ENCODE results near the gene TEX36. TPM values are rescaled to one million over a fixed set of nuclear protein-coding genes. Genes with fewer than 3 reads are reported as not detected.

TEX36 gene
- total and polyA plus RNA-seq, 9 of the 15 experiments (the other 6 are each of a cell fraction or from before 2014, with no cell fraction given): 0.10 to 0.82 (median 0.15) TPM; not detected in 6

DNA sequence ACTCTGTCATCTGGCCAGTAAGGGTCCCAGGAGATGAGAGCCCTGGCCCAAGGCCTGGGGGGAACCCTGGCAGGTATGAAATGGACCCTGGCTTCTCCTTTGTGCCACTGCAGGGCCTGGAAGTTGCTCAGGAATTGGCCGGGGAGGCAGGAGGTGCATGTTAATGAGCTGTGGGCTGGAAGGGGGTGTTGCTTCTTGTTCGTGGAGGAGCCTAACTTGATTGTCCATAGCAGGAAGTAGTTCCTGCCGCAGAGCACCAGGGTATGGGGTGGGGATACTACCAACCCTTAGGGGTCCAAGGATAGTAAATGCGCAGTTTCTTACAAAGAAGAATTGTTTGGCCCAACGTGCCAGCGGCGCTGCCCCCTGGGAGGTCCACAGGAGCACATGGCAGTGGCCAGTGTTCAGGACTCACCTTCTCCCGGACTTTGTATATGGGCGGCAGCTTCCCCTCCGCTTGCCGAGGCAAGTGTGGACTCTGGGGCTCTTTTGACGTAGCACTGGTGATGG is 21.5 kb downstream of the TEX36 start:
- no peak for FAIRE-seq
- TF ChIP-seq, protein P1, sequence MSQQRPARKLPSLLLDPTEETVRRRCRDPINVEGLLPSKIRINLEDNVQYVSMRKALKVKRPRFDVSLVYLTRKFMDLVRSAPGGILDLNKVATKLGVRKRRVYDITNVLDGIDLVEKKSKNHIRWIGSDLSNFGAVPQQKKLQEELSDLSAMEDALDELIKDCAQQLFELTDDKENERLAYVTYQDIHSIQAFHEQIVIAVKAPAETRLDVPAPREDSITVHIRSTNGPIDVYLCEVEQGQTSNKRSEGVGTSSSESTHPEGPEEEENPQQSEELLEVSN (IDR thresholded peaks at IDR 0.05; ENCODE audit: borderline replicate concordance in 1 of 2, extremely low read depth in 1 of 2, insufficient read depth in 1 of 2, insufficient read length in 1 of 2, low read depth in 1 of 2, low read length in 1 of 2, poor library complexity in 1 of 2, severe bottlenecking in 1 of 2): peak in 1 of 2 experiments; percentile 21
- TF ChIP-seq HDAC1 (IDR thresholded peaks at IDR 0.05): no peak
- BruUV-seq (replicated peaks): no TSS peak

DNA sequence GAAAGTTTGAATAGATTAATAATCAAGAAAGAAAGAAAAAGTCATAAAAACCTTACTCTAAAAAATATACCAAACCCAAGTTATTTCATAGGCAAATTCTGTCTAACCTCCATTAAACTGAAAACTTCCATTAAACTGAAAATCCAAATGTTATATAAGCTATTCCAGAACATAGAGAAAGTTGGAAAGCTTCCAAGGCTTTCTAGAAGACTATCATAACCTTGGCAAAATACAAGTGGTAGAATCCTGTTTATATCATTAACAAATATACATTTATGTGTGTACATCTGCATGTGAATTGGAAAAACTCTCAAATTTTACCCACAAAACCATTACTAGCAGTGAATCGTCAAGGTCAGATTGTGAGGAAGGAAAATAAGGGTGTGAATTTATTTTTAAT is 23.9 kb downstream of the TEX36 start:
- no TSS peak for BruUV-seq (replicated peaks)
- H3K9me3 ChIP-seq (replicated peaks; ENCODE audit: control insufficient read depth, insufficient read depth, low read depth, low read length): no peaks in the 10 kb centered on the region
- in situ Hi-C loops (cut with MboI): no loop called here
- ChIA-PET CTCF (ENCODE audit: low intra/inter-chr PET ratio) (no interaction called here), POLR2A (no interaction called here)
- FAIRE-seq (no peak), DNase-seq (ENCODE audit: extremely low read depth in 1 of 4, low spot score in 3 of 4) (no peak), ATAC-seq (no peak)
- no peak overlapping the region for H3K9ac ChIP-seq (ENCODE audit: insufficient read depth in 1 of 2, low read depth in 2 of 2, low read length in 2 of 2)
- H3K4me3 ChIP-seq: no peak overlapping the region
- H3K27ac ChIP-seq (ENCODE audit: extremely low read depth, low read depth, low read length): no peak overlapping the region
- intact Hi-C loops (cut with micrococcal nuclease): no loop called here
- no peaks in the 10 kb centered on the region for H3K36me3 ChIP-seq (ENCODE audit: control insufficient read depth, insufficient read depth, low read length)
- TF ChIP-seq ZBED1 (IDR thresholded peaks at IDR 0.05): no peak
- TF ChIP-seq, protein P2, sequence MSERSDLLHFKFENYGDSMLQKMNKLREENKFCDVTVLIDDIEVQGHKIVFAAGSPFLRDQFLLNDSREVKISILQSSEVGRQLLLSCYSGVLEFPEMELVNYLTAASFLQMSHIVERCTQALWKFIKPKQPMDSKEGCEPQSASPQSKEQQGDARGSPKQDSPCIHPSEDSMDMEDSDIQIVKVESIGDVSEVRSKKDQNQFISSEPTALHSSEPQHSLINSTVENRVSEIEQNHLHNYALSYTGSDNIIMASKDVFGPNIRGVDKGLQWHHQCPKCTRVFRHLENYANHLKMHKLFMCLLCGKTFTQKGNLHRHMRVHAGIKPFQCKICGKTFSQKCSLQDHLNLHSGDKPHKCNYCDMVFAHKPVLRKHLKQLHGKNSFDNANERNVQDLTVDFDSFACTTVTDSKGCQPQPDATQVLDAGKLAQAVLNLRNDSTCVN (CRISPR knock-in tag; IDR thresholded peaks at IDR 0.05): no peak
- H3K9me1 ChIP-seq (ENCODE audit: control insufficient read depth, insufficient read depth, low read length): no peaks in the 10 kb centered on the region
- H3K4me2 ChIP-seq (ENCODE audit: insufficient read depth, low read length): no peak overlapping the region
- no peaks in the 10 kb centered on the region for H3K79me2 ChIP-seq (ENCODE audit: control insufficient read depth, insufficient read depth, low read length)
- H2AFZ ChIP-seq (ENCODE audit: low read depth, low read length): no peak overlapping the region
- 21% methylated on average over 1 of the region's 1 CpG for WGBS (ENCODE audit: insufficient coverage, low coverage, missing lambda C conversion rate)
- H3K27me3 ChIP-seq (ENCODE audit: control insufficient read depth in 2 of 2, insufficient read depth in 2 of 2, low read length in 2 of 2): no peaks in the 10 kb centered on the region
- H4K20me1 ChIP-seq (replicated peaks; ENCODE audit: control insufficient read depth, insufficient read depth, low read length): no peaks in the 10 kb centered on the region
- peaks cover 10 to 19% of the 10 kb centered on the region in 2 experiments; a peak in 3 of 5 replicates for H3K4me1 ChIP-seq (replicated peaks in 1 of 2; ENCODE audit: control insufficient read depth in 2 of 2, insufficient read depth in 2 of 2, low read length in 2 of 2)

More for the DNA sequence above, 21.5 kb downstream of the TEX36 start:
- DNase-seq (ENCODE audit: extremely low read depth in 1 of 4, low spot score in 3 of 4) (no peak), ATAC-seq (peak; percentile 25)
- Histone ChIP-seq H3K4me2 (ENCODE audit: insufficient read depth, low read length) (peak overlapping the region; percentile 45; the same call in 1 of the 2 replicates), H3K4me3 (no peak overlapping the region), H3K4me1 (replicated peaks in 1 of 2; ENCODE audit: control insufficient read depth in 2 of 2, insufficient read depth in 2 of 2, low read length in 2 of 2) (peaks cover 10 to 19% of the 10 kb centered on the region in 2 experiments; a peak in 3 of 5 replicates), H3K36me3 (ENCODE audit: control insufficient read depth, insufficient read depth, low read length) (no peaks in the 10 kb centered on the region), H2AFZ (ENCODE audit: low read depth, low read length) (peak overlapping the region; percentile 87), H3K9me1 (ENCODE audit: control insufficient read depth, insufficient read depth, low read length) (no peaks in the 10 kb centered on the region), H3K79me2 (ENCODE audit: control insufficient read depth, insufficient read depth, low read length) (no peaks in the 10 kb centered on the region), H3K9ac (ENCODE audit: insufficient read depth in 1 of 2, low read depth in 2 of 2, low read length in 2 of 2) (peak overlapping the region in 1 of 2 experiments; percentile 22; a peak in 1 of 4 replicates), H3K9me3 (replicated peaks; ENCODE audit: control insufficient read depth, insufficient read depth, low read depth, low read length) (no peaks in the 10 kb centered on the region), H3K27me3 (ENCODE audit: control insufficient read depth in 2 of 2, insufficient read depth in 2 of 2, low read length in 2 of 2) (no peaks in the 10 kb centered on the region), H4K20me1 (replicated peaks; ENCODE audit: control insufficient read depth, insufficient read depth, low read length) (no peaks in the 10 kb centered on the region), H3K27ac (ENCODE audit: extremely low read depth, low read depth, low read length) (peak overlapping the region; percentile 25)
- intact Hi-C loops (cut with micrococcal nuclease) (no loop called here), in situ Hi-C loops (cut with MboI) (no loop called here)
- CTCF ChIA-PET (ENCODE audit: low intra/inter-chr PET ratio): no interaction called here
- POLR2A ChIA-PET: no interaction called here
- WGBS (ENCODE audit: insufficient coverage, low coverage, missing lambda C conversion rate): 37% methylated on average over 10 of the region's 12 CpGs
